NT2/D1 (cell line): Measurements from ENCODE around the gene CSTF3.

Experiments
- DNase-seq: peaks from one replicate; pipeline ENCODE4 v3.0.0-alpha.2; 2011; ENCODE audit warnings: low read depth, low spot score
- H3K27me3 ChIP-seq: 2 replicates; pipeline ENCODE4 v1.6.0; 2011; ENCODE audit warnings: mild to moderate bottlenecking; ENCODE audit not compliant: insufficient read length, insufficient read depth
- H3K36me3 ChIP-seq: 2 replicates; pipeline ENCODE4 v1.6.1; 2011; ENCODE audit warnings: mild to moderate bottlenecking, low read length, mixed read lengths; ENCODE audit not compliant: insufficient read depth, insufficient read length
- H3K4me1 ChIP-seq: 2 replicates; pipeline ENCODE4 v1.5.1; 2011; ENCODE audit not compliant: insufficient read depth, insufficient read length
- H3K4me3 ChIP-seq: 2 replicates; pipeline ENCODE4 v1.5.1; 2011; ENCODE audit warnings: low read depth; ENCODE audit not compliant: insufficient read length
- H3K9ac ChIP-seq: 2 replicates; pipeline ENCODE4 v1.6.0; 2011; ENCODE audit warnings: low read depth; ENCODE audit not compliant: insufficient read length
- H3K9me3 ChIP-seq: 2 replicates; pipeline ENCODE4 v1.5.1; 2011; ENCODE audit warnings: mild to moderate bottlenecking, low read length; ENCODE audit not compliant: insufficient read depth
- SUZ12 ChIP-seq: IDR thresholded peaks from 2 replicates; pipeline ENCODE4 v1.6.1; 2011; ENCODE audit not compliant: insufficient read length, insufficient read depth; ENCODE audit errors: extremely low read depth
- YY1 ChIP-seq: IDR thresholded peaks from 2 replicates; pipeline ENCODE4 v1.6.1; 2011; ENCODE audit not compliant: insufficient read length, insufficient read depth
- ZNF274 ChIP-seq: IDR thresholded peaks from 2 replicates; pipeline ENCODE4 v1.6.1; 2011; ENCODE audit warnings: mild to moderate bottlenecking, low read depth, low read length

The CSTF3 gene

GRCh38 chr11:33045551-33046255 lies 115.6 kb downstream of the CSTF3 start:
- H3K4me3 ChIP-seq = no peak overlapping the region
- peaks cover 3% of the 10 kb centered on the region for H3K4me1 ChIP-seq

GRCh38 chr11:33044285-33044756 lies 117.0 kb downstream of the CSTF3 start:
- Histone ChIP-seq H3K36me3 (peaks cover 18% of the 10 kb centered on the region), H3K4me1 (peaks cover 3% of the 10 kb centered on the region), H3K9ac (no peak overlapping the region), H3K9me3 (peaks cover 13% of the 10 kb centered on the region; the same call in 1 of the 2 replicates), H3K27me3 (no peaks in the 10 kb centered on the region), H3K4me3 (no peak overlapping the region)
- no peak for TF ChIP-seq SUZ12
- no peak for TF ChIP-seq YY1
- TF ChIP-seq ZNF274 = no peak
- DNase-seq = no peak

More at GRCh38 chr11:33045551-33046255, 115.6 kb downstream of the CSTF3 start:
- Histone ChIP-seq H3K9me3 (peaks cover 13% of the 10 kb centered on the region; the same call in 1 of the 2 replicates), H3K9ac (no peak overlapping the region), H3K36me3 (peaks cover 18% of the 10 kb centered on the region), H3K27me3 (no peaks in the 10 kb centered on the region)
- TF ChIP-seq ZNF274 (no peak), YY1 (no peak), SUZ12 (no peak)
- no peak for DNase-seq

GRCh38 chr11:33043221-33043830 lies 118.0 kb downstream of the CSTF3 start:
- peaks cover 18% of the 10 kb centered on the region for H3K36me3 ChIP-seq
- DNase-seq = no peak
- peaks cover 3% of the 10 kb centered on the region for H3K4me1 ChIP-seq
- TF ChIP-seq YY1 (no peak), ZNF274 (no peak), SUZ12 (no peak)
- no peak overlapping the region for H3K9ac ChIP-seq
- H3K4me3 ChIP-seq = no peak overlapping the region
- H3K9me3 ChIP-seq = peaks cover 13% of the 10 kb centered on the region; the same call in 1 of the 2 replicates
- no peaks in the 10 kb centered on the region for H3K27me3 ChIP-seq

- no peak for DNase-seq
- no peak for TF ChIP-seq SUZ12
- TF ChIP-seq YY1 = no peak
- TF ChIP-seq ZNF274 = no peak
- no peak overlapping the region for H3K4me3 ChIP-seq
- peaks cover 12% of the 10 kb centered on the region; the same call in 1 of the 2 replicates for H3K9me3 ChIP-seq
- H3K4me1 ChIP-seq = peaks cover 3% of the 10 kb centered on the region
- H3K36me3 ChIP-seq = peaks cover 14% of the 10 kb centered on the region
- H3K9ac ChIP-seq = peak overlapping the region; percentile 95
- H3K27me3 ChIP-seq = no peaks in the 10 kb centered on the region
Observed at GRCh38 chr11:33040862-33041453, 120.3 kb downstream of the CSTF3 start.

- peak overlapping the region; percentile 82 for H3K4me3 ChIP-seq
- peaks cover 5% of the 10 kb centered on the region; the same call in 1 of the 2 replicates for H3K9me3 ChIP-seq
- no peak for TF ChIP-seq SUZ12
- no peak for TF ChIP-seq YY1
- no peak for TF ChIP-seq ZNF274
- H3K27me3 ChIP-seq = no peaks in the 10 kb centered on the region
- H3K9ac ChIP-seq = peak overlapping the region; percentile 95
- H3K4me1 ChIP-seq = peaks cover 3% of the 10 kb centered on the region
- no peak for DNase-seq
- peaks cover 8% of the 10 kb centered on the region for H3K36me3 ChIP-seq
Observed at GRCh38 chr11:33040033-33040861, 121.0 kb downstream of the CSTF3 start.

- no peaks in the 10 kb centered on the region for H3K9me3 ChIP-seq
- TF ChIP-seq ZNF274 (no peak), SUZ12 (no peak), YY1 (peak; percentile 92)
- no peaks in the 10 kb centered on the region for H3K27me3 ChIP-seq
- H3K9ac ChIP-seq = peak within 1 kb of the TSS; percentile 95
- H3K36me3 ChIP-seq = peaks cover 5% of the 10 kb centered on the region
- H3K4me3 ChIP-seq = peak within 1 kb of the TSS; percentile 82
- H3K4me1 ChIP-seq = peaks cover 3% of the 10 kb centered on the region
- peak; percentile 81 for DNase-seq
Observed at GRCh38 chr11:33039274-33040032, 121.8 kb downstream of the CSTF3 start, which contains the start of gene TCP11L1. Gene TCP11L1, plus strand, starts transcription at chr11:33039572. Its CDS starts 4,202 bp downstream, at chr11:33043774.
